ENCODE measurements around the gene POPDC2.
A peak's percentile ranks its signal among the peaks of the same experiment; 100 is the strongest.
"Not testable (repeated sequence)": the region's sequence is repeated elsewhere in the genome, so short reads cannot be mapped to it uniquely, and the experiment has no call there.

The POPDC2 gene

DNA sequence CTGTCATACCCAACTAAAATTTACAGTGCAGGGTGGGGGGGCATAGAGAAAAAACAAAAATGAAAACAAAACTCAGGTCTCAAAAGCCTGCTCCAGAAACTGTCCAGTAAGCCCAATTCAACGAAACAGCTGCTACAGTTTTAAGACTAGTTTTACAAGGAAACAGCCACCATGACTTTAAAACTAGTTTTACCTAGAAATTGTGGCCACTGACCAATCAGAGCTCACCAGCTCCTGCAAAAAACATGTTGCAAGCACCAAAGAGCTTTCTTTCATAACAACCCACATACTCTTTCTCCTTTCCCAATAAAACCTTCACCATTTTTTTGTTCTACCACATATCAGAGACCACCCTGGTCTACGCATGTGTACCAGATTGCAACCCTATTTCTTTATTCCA, 35.1 kb upstream of the POPDC2 start:
- no peak for DNase-seq (ENCODE audit: low spot score)

DNA sequence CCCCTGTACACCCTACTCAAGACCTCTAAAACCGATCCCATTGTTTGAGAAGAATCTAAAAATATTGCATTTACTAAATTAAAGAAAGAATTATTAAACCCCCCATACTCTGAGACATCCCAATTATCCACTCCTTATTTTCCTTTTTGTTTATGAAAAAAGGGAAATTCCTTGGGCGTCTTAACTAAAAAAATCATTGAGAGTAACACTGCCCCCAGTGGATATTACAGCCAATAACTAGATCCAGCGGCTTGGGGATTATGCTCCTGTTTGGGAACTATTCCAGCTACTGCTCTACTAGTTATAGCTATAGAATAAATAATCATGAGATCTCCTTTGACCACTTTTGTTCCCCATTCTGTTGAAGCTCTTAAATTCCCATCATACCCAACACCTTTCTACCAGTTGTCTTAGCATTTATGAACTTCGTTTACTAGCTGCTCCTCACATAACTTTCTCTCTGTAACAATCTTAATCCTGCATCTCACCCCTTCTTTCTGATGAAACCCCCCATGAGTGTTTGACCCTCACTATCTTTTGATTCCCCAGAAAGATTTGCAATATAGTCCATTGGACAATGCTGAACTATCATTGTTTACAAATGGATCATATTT, 29.8 kb upstream of the POPDC2 start:
- TF ChIP-seq, protein P1, sequence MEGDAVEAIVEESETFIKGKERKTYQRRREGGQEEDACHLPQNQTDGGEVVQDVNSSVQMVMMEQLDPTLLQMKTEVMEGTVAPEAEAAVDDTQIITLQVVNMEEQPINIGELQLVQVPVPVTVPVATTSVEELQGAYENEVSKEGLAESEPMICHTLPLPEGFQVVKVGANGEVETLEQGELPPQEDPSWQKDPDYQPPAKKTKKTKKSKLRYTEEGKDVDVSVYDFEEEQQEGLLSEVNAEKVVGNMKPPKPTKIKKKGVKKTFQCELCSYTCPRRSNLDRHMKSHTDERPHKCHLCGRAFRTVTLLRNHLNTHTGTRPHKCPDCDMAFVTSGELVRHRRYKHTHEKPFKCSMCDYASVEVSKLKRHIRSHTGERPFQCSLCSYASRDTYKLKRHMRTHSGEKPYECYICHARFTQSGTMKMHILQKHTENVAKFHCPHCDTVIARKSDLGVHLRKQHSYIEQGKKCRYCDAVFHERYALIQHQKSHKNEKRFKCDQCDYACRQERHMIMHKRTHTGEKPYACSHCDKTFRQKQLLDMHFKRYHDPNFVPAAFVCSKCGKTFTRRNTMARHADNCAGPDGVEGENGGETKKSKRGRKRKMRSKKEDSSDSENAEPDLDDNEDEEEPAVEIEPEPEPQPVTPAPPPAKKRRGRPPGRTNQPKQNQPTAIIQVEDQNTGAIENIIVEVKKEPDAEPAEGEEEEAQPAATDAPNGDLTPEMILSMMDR (IDR thresholded peaks at IDR 0.05; ENCODE audit: extremely low read depth, missing control alignments), result peak; percentile 15
- DNase-seq (ENCODE audit: low spot score), result no peak

More for the DNA sequence above, 35.1 kb upstream of the POPDC2 start:
- TF ChIP-seq, protein P1 (IDR thresholded peaks at IDR 0.05; ENCODE audit: extremely low read depth, missing control alignments), result no peak

DNA sequence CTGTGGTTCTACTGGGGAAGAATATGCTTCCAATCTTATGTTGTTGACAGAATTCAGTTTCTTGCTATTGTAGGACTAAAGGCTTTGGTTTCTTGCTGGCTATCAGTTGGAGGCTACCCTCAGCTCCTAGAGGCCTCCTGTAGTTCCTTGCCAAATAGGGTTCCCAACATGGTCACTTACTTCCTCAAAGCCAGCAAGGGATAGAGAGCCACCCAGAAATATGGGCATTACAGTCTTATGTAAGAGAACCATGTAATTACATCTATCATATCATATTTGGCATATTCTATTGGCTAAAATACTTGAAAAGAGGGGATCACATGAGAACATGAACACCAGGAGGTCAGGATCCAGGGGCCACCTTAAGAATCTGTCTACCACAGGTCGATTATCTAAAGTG, 23.0 kb upstream of the POPDC2 start:
- TF ChIP-seq, protein P1 (IDR thresholded peaks at IDR 0.05; ENCODE audit: extremely low read depth, missing control alignments), result no peak
- no peak for DNase-seq (ENCODE audit: low spot score)

GRCh38 chr3:119681279-119681678, 20.9 kb upstream of the POPDC2 start:
- DNase-seq (ENCODE audit: low spot score), result peak; percentile 44
- TF ChIP-seq, protein P1 (IDR thresholded peaks at IDR 0.05; ENCODE audit: extremely low read depth, missing control alignments), result no peak

GRCh38 chr3:119679874-119680273, 19.5 kb upstream of the POPDC2 start:
- TF ChIP-seq, protein P1 (IDR thresholded peaks at IDR 0.05; ENCODE audit: extremely low read depth, missing control alignments), result no peak
- no peak for DNase-seq (ENCODE audit: low spot score)

- not testable (repeated sequence) for DNase-seq (ENCODE audit: low spot score)
Observed at GRCh38 chr3:119678209-119678608, 17.8 kb upstream of the POPDC2 start.

GRCh38 chr3:119677641-119677934, 17.2 kb upstream of the POPDC2 start:
- TF ChIP-seq, protein P1 (IDR thresholded peaks at IDR 0.05; ENCODE audit: extremely low read depth, missing control alignments), result no peak
- no peak for DNase-seq (ENCODE audit: low spot score)
